ENCODE data around the gene PPP3CA.
A peak's percentile ranks its signal among the peaks of the same experiment; 100 is the strongest.

Gene PPP3CA

GRCh38 chr4:101218346-101218745 lies 129.0 kb downstream of the PPP3CA start:
- no peak for DNase-seq

DNA sequence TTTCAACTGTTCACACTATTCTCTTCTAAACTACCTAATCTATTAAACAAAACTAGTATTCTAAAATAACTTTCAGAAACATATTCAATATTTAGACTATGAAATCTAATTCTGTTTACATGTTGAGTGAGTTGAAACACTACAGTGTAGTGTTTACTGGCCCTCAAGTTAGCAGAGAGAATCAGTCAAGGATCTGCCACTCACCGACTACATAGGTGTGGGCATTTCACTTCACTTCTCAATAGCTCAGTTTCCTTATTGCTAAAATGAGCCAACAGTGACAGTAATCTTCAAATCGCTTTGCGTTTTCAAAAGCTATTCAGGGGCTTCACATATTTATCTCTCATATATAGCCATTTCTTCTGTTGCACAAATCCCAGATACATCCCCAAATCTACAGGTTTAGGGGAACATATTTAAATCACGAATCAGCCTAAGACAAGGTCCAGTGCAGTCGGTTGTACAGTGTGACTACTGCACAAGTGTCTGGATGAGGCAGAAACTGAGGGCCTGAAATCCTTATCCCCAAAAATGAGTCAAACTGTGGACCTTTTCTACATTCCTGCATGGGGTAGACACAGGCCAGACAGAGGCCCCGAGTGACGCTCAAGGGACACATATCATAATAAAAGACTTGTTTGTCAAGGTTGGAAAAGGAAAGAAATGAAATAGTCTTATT lies 129.8 kb downstream of the PPP3CA start:
- no peak for DNase-seq

DNA sequence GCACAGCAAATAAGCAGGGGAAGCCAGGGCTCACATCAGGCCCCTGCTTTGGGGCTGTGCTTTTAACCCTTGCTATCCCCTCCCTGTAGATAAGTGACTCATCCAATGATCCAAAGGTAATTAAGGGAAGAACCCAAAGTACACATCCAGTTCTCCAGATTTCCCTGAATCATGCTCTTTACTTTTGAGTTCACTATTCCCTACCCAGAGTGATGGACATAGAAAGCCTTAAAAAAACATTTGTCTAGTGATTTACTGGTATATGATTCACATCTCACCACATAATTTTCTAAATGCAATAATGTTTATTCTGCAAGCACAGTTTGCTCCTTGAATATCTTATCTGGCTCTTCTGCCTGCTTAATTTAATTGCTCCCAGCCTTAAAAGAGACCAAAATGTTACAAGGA lies 136.2 kb downstream of the PPP3CA start:
- no peak for DNase-seq

GRCh38 chr4:101210331-101210730 lies 137.0 kb downstream of the PPP3CA start:
- DNase-seq: no peak

DNA sequence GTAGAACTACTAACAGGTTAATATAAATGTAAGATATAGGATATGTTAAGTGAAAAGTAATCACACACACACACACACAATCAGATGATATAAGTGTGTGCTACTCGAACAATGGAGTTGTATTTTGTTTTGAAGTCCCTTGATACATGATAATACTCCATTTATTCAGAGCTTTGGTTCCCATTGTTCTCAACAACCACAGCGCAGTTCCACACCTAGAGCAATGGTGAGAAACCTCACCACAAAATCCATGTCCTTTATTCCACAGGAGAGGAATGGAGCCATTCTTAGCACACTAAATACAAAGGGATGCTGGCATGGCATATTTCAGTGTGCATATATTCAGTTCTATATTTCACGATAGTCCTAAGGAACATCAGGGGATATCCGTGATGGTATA lies 139.2 kb downstream of the PPP3CA start:
- DNase-seq: no peak

- DNase-seq: no peak
Measured at GRCh38 chr4:101205916-101206315, 141.4 kb downstream of the PPP3CA start.

DNA sequence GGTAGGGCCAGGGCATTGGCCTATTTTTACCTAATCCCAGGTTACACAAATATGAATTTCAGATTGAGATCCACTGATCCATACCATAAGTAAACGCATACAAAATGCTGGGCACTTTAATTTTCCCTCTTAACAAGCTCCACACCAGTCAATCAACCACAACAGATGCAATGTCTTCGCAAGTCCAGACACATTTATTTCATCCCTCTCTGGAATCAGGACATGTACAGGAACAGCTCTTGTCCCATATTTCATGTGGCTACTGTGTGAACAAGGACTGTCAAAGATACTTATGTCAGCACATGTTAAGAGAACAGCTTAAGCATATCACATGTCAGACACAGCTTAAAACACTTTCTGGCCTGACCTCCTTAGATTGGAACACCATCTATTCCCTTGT lies 145.9 kb downstream of the PPP3CA start:
- no peak for DNase-seq

DNA sequence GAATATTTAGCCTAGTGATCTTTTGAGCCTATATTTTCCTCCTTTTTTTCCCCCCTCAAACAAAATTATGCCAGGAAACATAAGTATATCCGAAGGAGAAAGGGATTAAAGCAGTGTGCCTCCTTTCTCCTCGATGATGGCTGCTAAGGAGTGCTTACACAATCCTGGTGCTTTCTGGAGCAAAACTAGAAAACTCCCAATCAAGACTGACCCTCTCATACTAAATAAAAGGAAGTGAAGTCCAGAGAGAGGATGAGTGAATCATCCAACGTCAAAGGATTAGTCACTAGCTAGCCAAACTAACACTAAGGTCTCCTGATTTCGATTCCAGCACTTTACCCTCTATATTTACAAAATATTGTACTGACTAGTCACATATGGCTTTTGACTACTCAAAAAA lies 146.8 kb downstream of the PPP3CA start:
- no peak for DNase-seq

DNA sequence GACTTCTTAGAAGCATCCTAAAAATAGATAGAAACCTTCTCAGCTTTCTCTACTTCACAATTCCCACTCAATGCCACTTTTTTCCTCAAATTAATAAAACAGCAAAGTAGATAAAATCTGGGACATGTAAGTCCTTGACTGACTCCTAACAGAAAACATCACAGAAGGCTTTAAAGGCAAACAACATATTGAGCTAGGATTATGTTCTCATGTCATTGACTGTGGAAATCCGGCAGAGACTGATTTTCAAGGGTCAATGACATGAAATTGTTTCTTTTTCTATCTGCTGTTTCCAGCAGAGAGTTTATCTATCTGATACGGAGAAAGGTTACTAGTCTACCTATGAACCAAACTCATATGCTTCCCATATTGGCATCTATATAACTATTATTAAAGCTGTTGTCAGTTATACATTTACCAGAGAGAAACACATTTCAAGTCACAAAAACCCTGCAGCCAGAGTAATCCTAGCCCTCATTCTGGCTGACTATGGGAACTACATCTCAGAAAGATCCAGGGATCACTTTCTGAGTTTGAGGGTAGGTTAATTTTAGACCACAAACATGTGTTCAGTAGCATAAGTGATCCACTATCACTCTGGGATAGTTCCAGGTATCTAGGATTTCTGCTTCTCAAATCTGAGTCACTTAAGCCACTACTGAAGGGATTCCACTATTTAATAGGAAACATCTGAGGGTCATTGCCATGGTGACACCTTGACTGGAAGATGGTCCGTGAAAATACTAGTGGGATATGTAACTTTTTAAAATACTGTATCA lies 147.6 kb downstream of the PPP3CA start:
- no peak for DNase-seq

GRCh38 chr4:101198682-101199339 lies 148.5 kb downstream of the PPP3CA start:
- no peak for DNase-seq

- no peak for DNase-seq
Measured at GRCh38 chr4:101197350-101197749, 150.0 kb downstream of the PPP3CA start.

- DNase-seq: no peak
Measured at GRCh38 chr4:101192244-101192643, 155.1 kb downstream of the PPP3CA start.

DNA sequence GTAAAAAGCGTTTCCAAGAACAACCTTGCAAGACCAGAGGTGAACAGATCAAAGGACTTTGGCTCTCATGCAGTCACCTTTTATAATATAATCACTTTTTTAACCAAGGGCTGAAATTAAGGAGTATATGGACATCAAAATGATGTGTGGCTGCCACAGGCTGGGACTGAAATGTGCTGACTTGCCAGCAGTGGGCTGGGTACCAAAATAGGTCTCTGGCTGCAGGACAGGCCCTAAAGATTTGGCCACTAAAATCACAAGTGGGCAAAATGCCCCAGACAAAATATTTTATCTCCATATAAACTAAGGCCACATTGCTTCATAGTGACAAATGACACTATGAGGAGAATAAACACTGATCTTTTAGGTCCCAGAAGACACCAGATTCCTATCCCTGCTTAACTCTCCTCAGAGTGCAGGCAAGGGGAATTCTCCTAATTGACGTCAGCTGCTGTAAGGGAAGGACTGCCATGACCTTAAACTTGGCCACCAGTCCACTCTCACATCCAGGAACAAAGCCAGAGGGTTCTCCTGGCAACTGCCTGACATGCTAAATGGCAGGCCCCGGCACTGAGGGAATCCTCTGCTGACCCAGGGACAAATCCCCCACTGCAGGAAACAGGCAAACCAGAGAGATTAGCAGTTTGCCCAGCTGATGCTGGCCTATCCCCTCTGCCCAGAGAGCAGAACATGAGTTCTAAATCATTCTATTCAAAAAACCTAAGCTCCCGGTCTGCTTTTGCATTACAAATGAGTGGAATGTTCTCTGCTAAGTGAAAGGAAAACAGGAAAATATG lies 155.8 kb downstream of the PPP3CA start:
- DNase-seq: peak in 55 of 58 donors; percentile 4 to 88 (median 53)

- no peak for DNase-seq
Measured at GRCh38 chr4:101190751-101191150, 156.6 kb downstream of the PPP3CA start.

DNA sequence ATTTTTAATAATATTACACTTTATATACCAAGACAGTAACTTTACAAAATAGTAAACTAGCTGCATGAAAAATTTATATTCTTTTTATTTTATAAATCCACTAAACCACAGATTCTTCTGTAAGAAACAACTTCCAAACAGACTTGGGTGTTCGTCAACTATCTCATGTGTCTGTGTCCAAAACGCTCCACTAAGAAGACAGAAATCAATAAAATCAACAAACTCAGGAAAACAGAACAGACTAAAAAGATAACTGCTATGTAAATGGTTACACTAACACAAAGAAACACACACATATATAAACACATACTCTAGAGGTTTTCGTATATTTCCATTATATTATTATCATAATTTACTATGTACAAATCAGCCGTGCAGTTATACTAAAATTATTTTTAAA lies 158.4 kb downstream of the PPP3CA start:
- no peak for DNase-seq

GRCh38 chr4:101187841-101188240 lies 159.5 kb downstream of the PPP3CA start:
- DNase-seq: no peak

- no peak for DNase-seq
Measured at GRCh38 chr4:101186567-101187184, 160.7 kb downstream of the PPP3CA start.

GRCh38 chr4:101184668-101185067 lies 162.7 kb downstream of the PPP3CA start:
- DNase-seq: no peak

GRCh38 chr4:101183666-101184373 lies 163.5 kb downstream of the PPP3CA start:
- DNase-seq: no peak

DNA sequence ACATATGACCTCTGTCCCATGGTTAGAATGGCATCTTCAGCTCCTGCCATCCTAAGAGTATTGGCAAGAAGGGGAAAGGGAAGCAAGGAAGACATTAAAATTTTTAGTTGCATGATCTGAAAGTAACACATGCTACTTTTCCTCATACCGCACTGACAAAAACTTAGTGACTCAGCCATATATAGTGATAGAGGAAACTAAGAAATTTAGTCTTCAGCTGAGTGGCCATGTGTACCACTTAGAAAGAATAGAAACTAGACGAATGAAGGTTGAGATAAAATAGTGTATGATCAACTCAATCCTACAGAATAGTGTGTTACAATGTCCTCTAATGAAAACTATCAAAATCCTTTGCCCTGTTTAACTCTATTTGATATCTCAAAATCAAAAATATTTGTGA lies 164.1 kb downstream of the PPP3CA start:
- no peak for DNase-seq
